ENCODE results near the gene NDUFB2. TPM values are rescaled to one million over a fixed set of nuclear protein-coding genes. Genes with fewer than 3 reads are reported as not detected.
"Not testable (repeated sequence)": the region's sequence is repeated elsewhere in the genome, so short reads cannot be mapped to it uniquely, and the experiment has no call there.

Gene NDUFB2
- total RNA-seq, 1 donor from 2014 or later: 99.5 TPM

GRCh38 chr7:140697447-140698143 is 1.1 kb downstream of the NDUFB2 start:
- DNase-seq (ENCODE audit: low read depth) (peak; percentile 28), FAIRE-seq (no peak)
- Histone ChIP-seq H3K4me3 (ENCODE audit: low read depth, low read length) (peak overlapping the region; percentile 97), H3K36me3 (ENCODE audit: control insufficient read depth, insufficient read depth, low read length) (peaks cover under 1% of the 10 kb centered on the region), H3K27me3 (ENCODE audit: control insufficient read depth, insufficient read depth, low read length) (no peaks in the 10 kb centered on the region)
- TF ChIP-seq CTCF (IDR thresholded peaks at IDR 0.05; ENCODE audit: insufficient read depth, low read length, severe bottlenecking): no peak

DNA sequence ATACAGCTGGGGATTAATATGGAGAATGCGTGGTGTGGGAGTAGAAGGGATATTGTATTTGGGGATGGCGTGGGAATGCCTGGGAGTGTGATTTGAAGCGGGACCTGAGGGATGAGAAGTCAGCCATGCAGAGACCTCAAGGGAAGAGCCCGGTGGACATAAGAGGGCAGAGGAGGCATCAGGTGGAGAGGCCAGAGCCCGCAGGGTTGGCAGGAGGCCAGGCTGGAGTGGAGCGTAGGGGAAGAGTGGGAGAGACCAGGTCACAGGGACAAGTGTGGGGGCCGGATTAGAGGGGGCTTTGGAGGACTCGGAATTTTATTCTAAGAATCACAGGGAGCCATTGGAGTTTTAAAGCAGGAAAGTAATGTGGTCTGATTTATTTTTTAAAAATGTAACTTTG is 2.0 kb downstream of the NDUFB2 start:
- no peak for TF ChIP-seq CTCF (IDR thresholded peaks at IDR 0.05; ENCODE audit: insufficient read depth, low read length, severe bottlenecking)
- Histone ChIP-seq H3K4me3 (ENCODE audit: low read depth, low read length) (no peak overlapping the region), H3K36me3 (ENCODE audit: control insufficient read depth, insufficient read depth, low read length) (peaks cover 3% of the 10 kb centered on the region), H3K27me3 (ENCODE audit: control insufficient read depth, insufficient read depth, low read length) (no peaks in the 10 kb centered on the region)
- DNase-seq (ENCODE audit: low read depth) (no peak), FAIRE-seq (no peak)

- Histone ChIP-seq H3K36me3 (ENCODE audit: control insufficient read depth, insufficient read depth, low read length) (peaks cover 6% of the 10 kb centered on the region), H3K27me3 (ENCODE audit: control insufficient read depth, insufficient read depth, low read length) (no peaks in the 10 kb centered on the region), H3K4me3 (ENCODE audit: low read depth, low read length) (no peak overlapping the region)
- no peak for TF ChIP-seq CTCF (IDR thresholded peaks at IDR 0.05; ENCODE audit: insufficient read depth, low read length, severe bottlenecking)
- no peak for FAIRE-seq
- no peak for DNase-seq (ENCODE audit: low read depth)
Observed at GRCh38 chr7:140702774-140703173, 6.3 kb downstream of the NDUFB2 start.

DNA sequence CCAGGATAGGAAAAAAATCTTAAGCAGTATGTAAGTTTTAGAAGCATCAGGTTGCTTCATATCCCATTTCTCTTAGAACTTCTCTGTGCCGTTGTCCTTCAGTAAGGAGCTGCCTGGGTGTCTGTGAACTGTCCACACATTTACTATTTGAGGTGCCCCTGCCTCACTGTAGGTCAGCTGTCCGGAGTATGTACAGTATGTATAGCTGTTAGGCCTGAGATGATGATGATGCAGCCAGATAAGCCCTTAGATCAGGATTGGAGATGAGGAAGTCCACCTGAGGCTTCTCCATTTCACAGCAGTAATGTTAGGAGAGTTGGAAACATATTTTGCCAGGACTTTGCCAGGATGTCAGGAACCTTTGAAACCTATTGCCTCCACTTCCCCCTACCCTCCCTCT is 7.7 kb downstream of the NDUFB2 start:
- FAIRE-seq: no peak
- no peak overlapping the region for H3K4me3 ChIP-seq (ENCODE audit: low read depth, low read length)

DNA sequence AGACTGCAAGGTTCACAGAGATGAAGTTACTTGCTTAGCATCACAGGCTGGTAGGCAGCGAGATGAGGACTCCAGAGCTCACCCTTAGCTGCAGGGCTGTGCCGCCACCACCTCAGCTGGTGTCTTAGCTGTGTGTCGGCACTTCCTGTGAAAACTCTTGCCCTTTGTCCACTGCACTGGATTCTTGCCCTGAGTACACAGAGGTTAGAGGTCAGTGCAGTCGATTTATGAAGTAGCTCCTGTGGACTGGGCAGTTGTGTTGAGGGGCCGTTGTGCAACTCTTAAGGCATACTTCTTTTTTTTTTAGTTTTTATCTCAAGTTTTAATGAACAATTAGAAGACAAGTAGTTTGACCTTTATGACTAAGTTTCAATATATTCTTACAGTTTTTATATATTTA is 10.6 kb downstream of the NDUFB2 start:
- Histone ChIP-seq H3K4me3 (ENCODE audit: low read depth, low read length) (no peak overlapping the region), H3K36me3 (ENCODE audit: control insufficient read depth, insufficient read depth, low read length) (peaks cover 6% of the 10 kb centered on the region), H3K27me3 (ENCODE audit: control insufficient read depth, insufficient read depth, low read length) (no peaks in the 10 kb centered on the region)
- DNase-seq (ENCODE audit: low read depth): no peak
- no peak for TF ChIP-seq CTCF (IDR thresholded peaks at IDR 0.05; ENCODE audit: insufficient read depth, low read length, severe bottlenecking)
- no peak for FAIRE-seq

More for the DNA sequence above, 7.7 kb downstream of the NDUFB2 start:
- Histone ChIP-seq H3K27me3 (ENCODE audit: control insufficient read depth, insufficient read depth, low read length) (no peaks in the 10 kb centered on the region), H3K36me3 (ENCODE audit: control insufficient read depth, insufficient read depth, low read length) (peaks cover 6% of the 10 kb centered on the region)
- TF ChIP-seq CTCF (IDR thresholded peaks at IDR 0.05; ENCODE audit: insufficient read depth, low read length, severe bottlenecking): no peak
- no peak for DNase-seq (ENCODE audit: low read depth)

- not testable (repeated sequence) for DNase-seq (ENCODE audit: low read depth); H3K27me3 ChIP-seq (ENCODE audit: control insufficient read depth, insufficient read depth, low read length); FAIRE-seq; H3K36me3 ChIP-seq (ENCODE audit: control insufficient read depth, insufficient read depth, low read length); H3K4me3 ChIP-seq (ENCODE audit: low read depth, low read length)
Observed at GRCh38 chr7:140708764-140709163, 12.3 kb downstream of the NDUFB2 start.

DNA sequence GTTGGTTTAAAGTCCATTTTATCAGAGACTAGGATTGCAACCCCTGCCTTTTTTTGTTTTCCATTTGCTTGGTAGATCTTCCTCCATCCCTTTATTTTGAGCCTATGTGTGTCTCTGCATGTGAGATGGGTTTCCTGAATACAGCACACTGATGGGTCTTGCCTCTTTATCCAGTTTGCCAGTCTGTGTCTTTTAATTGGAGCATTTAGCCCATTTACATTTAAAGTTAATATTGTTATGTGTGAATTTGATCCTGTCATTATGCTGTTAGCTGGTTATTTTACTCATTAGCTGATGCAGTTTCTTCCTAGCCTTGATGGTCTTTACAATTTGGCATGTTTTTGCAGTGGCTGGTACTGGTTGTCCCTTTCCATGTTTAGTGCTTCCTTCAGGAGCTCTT is 15.9 kb downstream of the NDUFB2 start:
- not testable (repeated sequence) for H3K4me3 ChIP-seq (ENCODE audit: low read depth, low read length); H3K27me3 ChIP-seq (ENCODE audit: control insufficient read depth, insufficient read depth, low read length); DNase-seq (ENCODE audit: low read depth); H3K36me3 ChIP-seq (ENCODE audit: control insufficient read depth, insufficient read depth, low read length); FAIRE-seq

Data from bronchial epithelial cell (primary cell).